GM12878 (cell line): ENCODE results near the gene MGRN1. TPM values are rescaled to one million over a fixed set of nuclear protein-coding genes. Genes with fewer than 3 reads are reported as not detected.
A peak's percentile ranks its signal among the peaks of the same experiment; 100 is the strongest.

Source experiments
- ATAC-seq: fragments of 200-7000 bp; cut with Tn5 transposase; 3 replicates; pipeline ENCODE4 v1.9.1; 2020; ENCODE audit warnings: mild to moderate bottlenecking, moderate library complexity
- BruUV-seq: library from RNA; stranded (reverse); fragments of 400-500 nt; replicated peaks from 2 replicates; lab custom pipeline; 2021; lab: Mats Ljungman, UMichigan
- CTCF ChIA-PET: fragments of 300-600 bp; sonication (Branson Sonifier 250); formaldehyde crosslinking; extraction: SDS; loops from one replicate; lab custom pipeline; 2021; ENCODE audit warnings: inconsistent platforms; lab: Yijun Ruan, JAX
- POLR2A ChIA-PET: fragments of 350-600 bp; formaldehyde crosslinking; extraction: SDS; loops from one replicate; lab custom pipeline; 2021; ENCODE audit warnings: inconsistent platforms; lab: Charles Lee
- RAD21 ChIA-PET: fragments of 300-600 bp; sonication (Branson Sonifier 250); formaldehyde crosslinking; loops from one replicate; lab custom pipeline; 2023; ENCODE audit warnings: antibody characterized with exemption; ENCODE audit not compliant: unreplicated experiment; lab: Charles Lee
- SMC1A ChIA-PET: fragments of 300-600 bp; sonication (Branson Sonifier 250); formaldehyde crosslinking; loops from one replicate; lab custom pipeline; 2023; ENCODE audit not compliant: unreplicated experiment, uncharacterized antibody; lab: Charles Lee
- DNase-seq: peaks from one replicate; pipeline ENCODE4 v3.0.0-alpha.2; 2011; ENCODE audit warnings: low read depth, low spot score
- FAIRE-seq: peaks from 3 replicates; lab custom pipeline; 2011; peaks lifted over from hg19 to GRCh38; lab: Jason Lieb, UNC
- H2AFZ ChIP-seq: 2 replicates; pipeline ENCODE4 v1.6.0; 2011; ENCODE audit warnings: low read depth, low read length, control low read depth; ENCODE audit not compliant: control insufficient read depth
- H3K27ac ChIP-seq: 2 replicates; pipeline ENCODE4 v1.5.1; 2011; ENCODE audit warnings: control low read depth; ENCODE audit not compliant: control insufficient read depth, insufficient read depth
- H3K27me3 ChIP-seq, 2 experiments: replicated peaks in 1 of 2; 2 replicates each; pipeline versions ENCODE4 v1.6.0 to v1.6.1; 2011; ENCODE audit warnings: low read length in 1 of 2; ENCODE audit not compliant: control insufficient read depth in 2 of 2, insufficient read depth in 2 of 2
- H3K36me3 ChIP-seq, 2 experiments: 2 replicates each; pipeline ENCODE4 v1.5.1; 2011; ENCODE audit warnings: low read length in 1 of 2; ENCODE audit not compliant: control insufficient read depth in 2 of 2, insufficient read depth in 2 of 2
- H3K4me1 ChIP-seq: 2 replicates; pipeline ENCODE4 v1.6.1; 2011; ENCODE audit warnings: mild to moderate bottlenecking, low read length, moderate library complexity, mixed read lengths; ENCODE audit not compliant: control insufficient read depth, insufficient read depth
- H3K4me2 ChIP-seq: 2 replicates; pipeline ENCODE4 v1.6.0; 2011; ENCODE audit warnings: control low read depth; ENCODE audit not compliant: control insufficient read depth, insufficient read depth
- H3K4me3 ChIP-seq: fragments of 200-600 bp; sonication (generic); 2 replicates; pipeline ENCODE4 v1.5.1; 2016
- H3K79me2 ChIP-seq: 2 replicates; pipeline ENCODE4 v1.6.0; 2011; ENCODE audit warnings: low read length; ENCODE audit not compliant: control insufficient read depth, insufficient read depth
- H3K9ac ChIP-seq: 2 replicates; pipeline ENCODE4 v1.8.0; 2011; ENCODE audit warnings: low read length, control low read depth, mixed read lengths; ENCODE audit not compliant: control insufficient read depth, insufficient read depth
- H3K9me3 ChIP-seq: replicated peaks from 3 replicates; pipeline ENCODE4 v1.5.1; 2011; ENCODE audit warnings: mild to moderate bottlenecking, low read length; ENCODE audit not compliant: control insufficient read depth, insufficient read depth
- H4K20me1 ChIP-seq: 2 replicates; pipeline ENCODE4 v1.6.0; 2011; ENCODE audit not compliant: control insufficient read depth, insufficient read depth
- BHLHE40 ChIP-seq, 2 experiments: fragments of 450-650 bp in 1 of 2; IDR thresholded peaks; 2 replicates each; pipeline ENCODE4 v1.6.1; 2011 to 2017; ENCODE audit warnings: low read depth in 2 of 2, borderline replicate concordance in 1 of 2, improper control_type of control experiment in 1 of 2, low read length in 1 of 2, mild to moderate bottlenecking in 1 of 2
- EED ChIP-seq: sonication (generic); IDR thresholded peaks from 2 replicates; pipeline ENCODE4 v1.6.1; 2016; ENCODE audit warnings: antibody characterized with exemption, low read depth
- ETV6 ChIP-seq, 2 experiments: fragments of 450-650 bp in 1 of 2; IDR thresholded peaks in 1 of 2; conservative IDR thresholded peaks in 1 of 2; 2 replicates each; pipeline ENCODE4 v1.6.1; 2014; ENCODE audit warnings: antibody characterized with exemption in 1 of 2, borderline replicate concordance in 1 of 2, low read depth in 1 of 2, mild to moderate bottlenecking in 1 of 2, moderate library complexity in 1 of 2
- GATAD2B ChIP-seq: fragments of 450-650 bp; conservative IDR thresholded peaks from 2 replicates; pipeline ENCODE4 v1.6.1; 2017; ENCODE audit warnings: low read depth, mild to moderate bottlenecking, moderate library complexity
- KAT2A ChIP-seq: conservative IDR thresholded peaks from 2 replicates; pipeline ENCODE4 v1.6.1; 2011; ENCODE audit warnings: low read depth, low read length; ENCODE audit not compliant: control insufficient read depth
- NBN ChIP-seq: fragments of 450-650 bp; IDR thresholded peaks from 2 replicates; pipeline ENCODE4 v1.6.1; 2016
- NR2C2 ChIP-seq: IDR thresholded peaks from 2 replicates; pipeline ENCODE4 v1.6.1; 2011; ENCODE audit warnings: borderline replicate concordance, low read depth; ENCODE audit not compliant: control insufficient read depth, insufficient read length
- PML ChIP-seq: IDR thresholded peaks from 2 replicates; pipeline ENCODE4 v1.6.1; 2012; ENCODE audit warnings: low read length, inconsistent platforms
- RCOR1 ChIP-seq: conservative IDR thresholded peaks from 2 replicates; pipeline ENCODE4 v1.6.1; 2012; ENCODE audit warnings: low read depth, low read length, improper control_type of control experiment
- SMARCA5 ChIP-seq: fragments of 450-650 bp; IDR thresholded peaks from 2 replicates; pipeline ENCODE4 v1.6.1; 2017; ENCODE audit warnings: mild to moderate bottlenecking
- SUPT20H ChIP-seq: IDR thresholded peaks from 2 replicates; pipeline ENCODE4 v1.6.1; 2011; ENCODE audit warnings: low read depth, mild to moderate bottlenecking, low read length, moderate library complexity, borderline replicate concordance; ENCODE audit not compliant: control insufficient read depth
- TBL1XR1 ChIP-seq: IDR thresholded peaks from 2 replicates; pipeline ENCODE4 v1.6.1; 2012; ENCODE audit warnings: low read depth, low read length, improper control_type of control experiment
- TCF12 ChIP-seq: IDR thresholded peaks from 2 replicates; pipeline ENCODE4 v1.6.1; 2011; ENCODE audit warnings: low read depth, mild to moderate bottlenecking, low read length
- ZNF274 ChIP-seq: IDR thresholded peaks from one replicate; pipeline ENCODE4 v1.8.0; 2011; ENCODE audit not compliant: insufficient read length, insufficient read depth
- whole genome bisulfite sequencing: methylation state at CpG from one replicate; pipeline ENCODE4 v1.1.6; 2016; ENCODE audit warnings: low lambda C conversion rate; ENCODE audit not compliant: insufficient replicate concordance, insufficient coverage; ENCODE audit errors: missing lambda C conversion rate; 5-methylcytosine and 5-hydroxymethylcytosine counted together
- in situ Hi-C: fragments of 300-500 bp; cut with MboI; formaldehyde crosslinking; loops from 9 replicates; pipeline ENCODE4 v1.14.3; 2018; ENCODE audit warnings: mixed read lengths
- intact Hi-C: fragments of 100-400 bp; cut with micrococcal nuclease; formaldehyde crosslinking; loops from one replicate; pipeline ENCODE4 v1.14.2; 2022; ENCODE audit not compliant: unreplicated experiment
- polyA plus RNA-seq, 11 experiments: library from polyadenylated mRNA; depleted of rRNA in 4 of 11; unstranded in 6 of 11; stranded (reverse) in 5 of 11; fragments of >200 nt; fragmentation: Nextera tagmentation in 4 of 11; fragmentation: Illumina TruSeq in 1 of 11; extraction: Ambion mirVana in 4 of 11; extraction: Trizol in 1 of 11; gene quantifications; 1 replicate in 1 of 11; 2 replicates in 10 of 11; pipeline versions ENCODE4 v1.2.1 to v1.2.3, GENCODE V29; 2011 to 2016; ENCODE audit warnings: inconsistent platforms in 2 of 11, missing spikeins in 2 of 11, low read depth in 1 of 11
- total RNA-seq, 4 experiments: library from RNA; depleted of rRNA in 3 of 4; stranded (reverse); fragments of >200 nt in 3 of 4; fragmentation: Illumina TruSeq in 1 of 4; extraction: Trizol in 1 of 4; gene quantifications; 2 replicates each; pipeline versions ENCODE4 v1.2.1 to v1.2.3, GENCODE V29; 2013 to 2021
- TF ChIP-seq, protein P1 (sequence below): fragments of 150-350 bp; IDR thresholded peaks from 2 replicates; pipeline ENCODE4 v1.6.1; 2014; ENCODE audit warnings: mild to moderate bottlenecking, low read depth, low read length
- TF ChIP-seq, protein P2 (sequence below): IDR thresholded peaks from 2 replicates; pipeline ENCODE4 v1.6.1; 2012; ENCODE audit warnings: low read depth, low read length, improper control_type of control experiment

MGRN1 gene
- total and polyA plus RNA-seq, 10 of the 15 experiments (the other 5 are each of a cell fraction or from before 2014, with no cell fraction given) = 0.35 to 86.7 (median 14.6) TPM

DNA sequence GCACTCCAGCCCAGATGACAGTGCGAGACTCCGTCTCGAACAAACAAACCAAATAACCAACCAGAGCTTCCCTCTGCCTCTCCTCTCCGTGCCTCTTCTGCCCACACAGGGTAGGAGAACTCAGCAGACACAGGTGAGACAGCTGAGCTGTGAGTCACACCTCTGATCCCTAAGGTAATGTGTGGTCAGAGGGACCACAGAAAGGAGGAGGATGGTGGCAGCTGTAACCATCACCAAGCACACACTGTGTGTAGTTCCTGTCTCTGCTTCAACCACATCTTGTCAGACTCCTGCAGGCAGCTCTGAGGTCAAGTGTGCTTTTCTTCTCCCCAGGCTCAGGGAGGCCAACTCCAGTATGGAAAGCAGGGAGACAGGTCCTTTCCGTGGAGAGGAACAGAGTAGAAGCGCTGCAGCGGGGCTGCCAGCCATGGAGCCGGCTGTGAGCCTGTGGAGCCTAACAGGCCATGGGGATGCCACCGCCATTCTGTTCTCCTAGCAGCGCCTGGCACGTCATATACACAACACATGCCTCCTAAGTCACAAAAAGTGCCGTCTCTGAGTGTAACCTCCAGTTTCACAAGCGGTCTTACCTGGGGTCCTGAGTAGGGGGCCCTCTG, 75.9 kb downstream of the MGRN1 start:
- Histone ChIP-seq H3K36me3 (peaks cover 10 to 45% of the 10 kb centered on the region in 2 experiments; a peak in 3 of 4 replicates), H3K9me3 (no peaks in the 10 kb centered on the region), H3K27ac (no peak overlapping the region), H3K27me3 (no peaks in the 10 kb centered on the region), H4K20me1 (no peaks in the 10 kb centered on the region), H3K4me3 (no peak overlapping the region), H3K79me2 (no peaks in the 10 kb centered on the region), H3K4me1 (no peaks in the 10 kb centered on the region), H3K4me2 (no peak overlapping the region), H3K9ac (no peak overlapping the region), H2AFZ (no peak overlapping the region)
- FAIRE-seq (no peak), DNase-seq (no peak), ATAC-seq (no peak)
- POLR2A ChIA-PET = no interaction called here
- SMC1A ChIA-PET = no interaction called here
- RAD21 ChIA-PET = no interaction called here
- no TSS peak for BruUV-seq
- intact Hi-C loops = no loop called here
- CTCF ChIA-PET = no interaction called here
- TF ChIP-seq BHLHE40 (IDR thresholded peaks at IDR 0.05; ENCODE audit: borderline replicate concordance in 1 of 2, low read depth in 2 of 2, low read length in 1 of 2) (peak in 1 of 2 experiments; percentile 26; a peak in 2 of 4 replicates), SMARCA5 (no peak)
- 92% methylated on average over 13 of the region's 13 CpGs for WGBS
- in situ Hi-C loops = no loop called here

DNA sequence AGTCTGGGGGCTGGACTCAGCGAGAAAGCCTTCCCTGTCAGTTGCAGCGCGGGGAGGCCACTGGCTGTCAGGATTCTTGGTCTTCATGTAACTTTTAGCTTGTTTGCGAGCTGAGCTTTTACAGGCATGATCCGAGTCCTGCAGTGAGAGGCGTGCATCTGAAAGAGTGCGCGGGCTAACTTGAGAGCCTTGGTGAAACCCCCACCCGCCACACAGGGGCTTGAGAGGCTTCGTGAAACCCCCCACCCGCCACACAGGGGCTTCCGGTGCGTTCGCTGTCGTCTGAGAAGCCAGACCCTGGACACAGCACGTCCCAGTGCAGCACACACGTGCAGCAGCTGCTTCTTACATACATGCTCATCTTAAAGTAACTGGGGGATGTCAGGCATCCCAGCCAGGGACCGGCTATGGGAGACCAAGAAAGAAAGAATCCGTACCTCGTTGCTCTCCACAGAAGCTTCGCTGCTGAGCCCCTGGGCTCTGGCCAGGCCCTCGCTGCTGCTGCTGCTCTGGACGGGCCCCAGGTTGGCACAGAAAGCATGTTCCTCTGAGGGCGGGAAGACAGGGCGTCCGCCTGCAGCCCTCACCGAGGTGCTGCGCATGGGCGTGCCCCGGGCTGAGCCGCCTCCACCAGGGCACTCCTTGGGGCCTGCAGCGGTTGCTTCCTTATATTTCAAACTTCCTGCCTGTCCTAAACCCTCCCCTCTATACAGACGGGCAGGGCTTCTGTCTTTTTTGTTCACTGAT, 76.5 kb downstream of the MGRN1 start:
- ATAC-seq (no peak), DNase-seq (no peak), FAIRE-seq (no peak)
- ChIA-PET POLR2A (no interaction called here), RAD21 (no interaction called here), CTCF (no interaction called here), SMC1A (no interaction called here)
- H3K4me1 ChIP-seq = no peaks in the 10 kb centered on the region
- H3K79me2 ChIP-seq = no peaks in the 10 kb centered on the region
- no peak overlapping the region for H3K9ac ChIP-seq
- intact Hi-C loops = no loop called here
- H4K20me1 ChIP-seq = no peaks in the 10 kb centered on the region
- WGBS = 91% methylated on average over 33 of the region's 33 CpGs
- H3K4me3 ChIP-seq = no peak overlapping the region
- no peak overlapping the region for H2AFZ ChIP-seq
- no peak overlapping the region for H3K4me2 ChIP-seq
- BruUV-seq = no TSS peak
- in situ Hi-C loops = no loop called here
- H3K9me3 ChIP-seq = no peaks in the 10 kb centered on the region
- H3K27ac ChIP-seq = no peak overlapping the region
- H3K27me3 ChIP-seq = no peaks in the 10 kb centered on the region
- peaks cover 9 to 40% of the 10 kb centered on the region in 2 experiments; a peak in 3 of 4 replicates for H3K36me3 ChIP-seq
- TF ChIP-seq NBN = no peak
- TF ChIP-seq RCOR1 = no peak
- TF ChIP-seq PML = no peak
- TF ChIP-seq, protein P1, sequence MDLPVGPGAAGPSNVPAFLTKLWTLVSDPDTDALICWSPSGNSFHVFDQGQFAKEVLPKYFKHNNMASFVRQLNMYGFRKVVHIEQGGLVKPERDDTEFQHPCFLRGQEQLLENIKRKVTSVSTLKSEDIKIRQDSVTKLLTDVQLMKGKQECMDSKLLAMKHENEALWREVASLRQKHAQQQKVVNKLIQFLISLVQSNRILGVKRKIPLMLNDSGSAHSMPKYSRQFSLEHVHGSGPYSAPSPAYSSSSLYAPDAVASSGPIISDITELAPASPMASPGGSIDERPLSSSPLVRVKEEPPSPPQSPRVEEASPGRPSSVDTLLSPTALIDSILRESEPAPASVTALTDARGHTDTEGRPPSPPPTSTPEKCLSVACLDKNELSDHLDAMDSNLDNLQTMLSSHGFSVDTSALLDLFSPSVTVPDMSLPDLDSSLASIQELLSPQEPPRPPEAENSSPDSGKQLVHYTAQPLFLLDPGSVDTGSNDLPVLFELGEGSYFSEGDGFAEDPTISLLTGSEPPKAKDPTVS = no peak
- no peak for TF ChIP-seq TBL1XR1
- TF ChIP-seq SUPT20H = no peak
- TF ChIP-seq NR2C2 = no peak
- no peak for TF ChIP-seq ZNF274
- no peak for TF ChIP-seq ETV6 (conservative IDR thresholded peaks at IDR 0.05 in 1 of 2, IDR thresholded peaks at IDR 0.05 in 1 of 2; ENCODE audit: borderline replicate concordance in 1 of 2, low read depth in 1 of 2)
- no peak for TF ChIP-seq GATAD2B
- TF ChIP-seq TCF12 = no peak
- no peak for TF ChIP-seq EED
- TF ChIP-seq KAT2A = no peak
- TF ChIP-seq, protein P2, sequence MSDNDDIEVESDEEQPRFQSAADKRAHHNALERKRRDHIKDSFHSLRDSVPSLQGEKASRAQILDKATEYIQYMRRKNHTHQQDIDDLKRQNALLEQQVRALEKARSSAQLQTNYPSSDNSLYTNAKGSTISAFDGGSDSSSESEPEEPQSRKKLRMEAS = no peak
